ENCODE results near the gene S100A11. TPM values are rescaled to one million over a fixed set of nuclear protein-coding genes. Genes with fewer than 3 reads are reported as not detected.

S100A11 gene
- total RNA-seq, 1 experiment from 2014 or later: 474 TPM

- TF ChIP-seq, protein P1, sequence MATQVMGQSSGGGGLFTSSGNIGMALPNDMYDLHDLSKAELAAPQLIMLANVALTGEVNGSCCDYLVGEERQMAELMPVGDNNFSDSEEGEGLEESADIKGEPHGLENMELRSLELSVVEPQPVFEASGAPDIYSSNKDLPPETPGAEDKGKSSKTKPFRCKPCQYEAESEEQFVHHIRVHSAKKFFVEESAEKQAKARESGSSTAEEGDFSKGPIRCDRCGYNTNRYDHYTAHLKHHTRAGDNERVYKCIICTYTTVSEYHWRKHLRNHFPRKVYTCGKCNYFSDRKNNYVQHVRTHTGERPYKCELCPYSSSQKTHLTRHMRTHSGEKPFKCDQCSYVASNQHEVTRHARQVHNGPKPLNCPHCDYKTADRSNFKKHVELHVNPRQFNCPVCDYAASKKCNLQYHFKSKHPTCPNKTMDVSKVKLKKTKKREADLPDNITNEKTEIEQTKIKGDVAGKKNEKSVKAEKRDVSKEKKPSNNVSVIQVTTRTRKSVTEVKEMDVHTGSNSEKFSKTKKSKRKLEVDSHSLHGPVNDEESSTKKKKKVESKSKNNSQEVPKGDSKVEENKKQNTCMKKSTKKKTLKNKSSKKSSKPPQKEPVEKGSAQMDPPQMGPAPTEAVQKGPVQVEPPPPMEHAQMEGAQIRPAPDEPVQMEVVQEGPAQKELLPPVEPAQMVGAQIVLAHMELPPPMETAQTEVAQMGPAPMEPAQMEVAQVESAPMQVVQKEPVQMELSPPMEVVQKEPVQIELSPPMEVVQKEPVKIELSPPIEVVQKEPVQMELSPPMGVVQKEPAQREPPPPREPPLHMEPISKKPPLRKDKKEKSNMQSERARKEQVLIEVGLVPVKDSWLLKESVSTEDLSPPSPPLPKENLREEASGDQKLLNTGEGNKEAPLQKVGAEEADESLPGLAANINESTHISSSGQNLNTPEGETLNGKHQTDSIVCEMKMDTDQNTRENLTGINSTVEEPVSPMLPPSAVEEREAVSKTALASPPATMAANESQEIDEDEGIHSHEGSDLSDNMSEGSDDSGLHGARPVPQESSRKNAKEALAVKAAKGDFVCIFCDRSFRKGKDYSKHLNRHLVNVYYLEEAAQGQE (IDR thresholded peaks at IDR 0.05; ENCODE audit: insufficient read depth in 1 of 2, low read depth in 2 of 2, low read length in 1 of 2): no peak
- no peak for TF ChIP-seq TCF7L2 (IDR thresholded peaks at IDR 0.05; ENCODE audit: low read depth, low read length)
- no peak for TF ChIP-seq POLR2AphosphoS5 (IDR thresholded peaks at IDR 0.05; ENCODE audit: low read depth, low read length)
- no peak for TF ChIP-seq SIN3A (IDR thresholded peaks at IDR 0.05; ENCODE audit: borderline replicate concordance, insufficient read depth, low read depth, low read length)
- TF ChIP-seq, protein P2, sequence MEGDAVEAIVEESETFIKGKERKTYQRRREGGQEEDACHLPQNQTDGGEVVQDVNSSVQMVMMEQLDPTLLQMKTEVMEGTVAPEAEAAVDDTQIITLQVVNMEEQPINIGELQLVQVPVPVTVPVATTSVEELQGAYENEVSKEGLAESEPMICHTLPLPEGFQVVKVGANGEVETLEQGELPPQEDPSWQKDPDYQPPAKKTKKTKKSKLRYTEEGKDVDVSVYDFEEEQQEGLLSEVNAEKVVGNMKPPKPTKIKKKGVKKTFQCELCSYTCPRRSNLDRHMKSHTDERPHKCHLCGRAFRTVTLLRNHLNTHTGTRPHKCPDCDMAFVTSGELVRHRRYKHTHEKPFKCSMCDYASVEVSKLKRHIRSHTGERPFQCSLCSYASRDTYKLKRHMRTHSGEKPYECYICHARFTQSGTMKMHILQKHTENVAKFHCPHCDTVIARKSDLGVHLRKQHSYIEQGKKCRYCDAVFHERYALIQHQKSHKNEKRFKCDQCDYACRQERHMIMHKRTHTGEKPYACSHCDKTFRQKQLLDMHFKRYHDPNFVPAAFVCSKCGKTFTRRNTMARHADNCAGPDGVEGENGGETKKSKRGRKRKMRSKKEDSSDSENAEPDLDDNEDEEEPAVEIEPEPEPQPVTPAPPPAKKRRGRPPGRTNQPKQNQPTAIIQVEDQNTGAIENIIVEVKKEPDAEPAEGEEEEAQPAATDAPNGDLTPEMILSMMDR (IDR thresholded peaks at IDR 0.05): no peak
- POLR2A ChIA-PET: interaction anchor here (0.5 to 2.0 kb wide), 3 partner anchors 17 to 1830 kb away, joined by 3 to 5 read pairs (median 3); no protein-coding TSS in a partner anchor
These were observed 51.5 kb downstream of the S100A11 start for GRCh38 chr1:151985270-151985669.

GRCh38 chr1:151984313-151984956, 52.4 kb downstream of the S100A11 start:
- ATAC-seq (no peak), DNase-seq (ENCODE audit: low read depth, low spot score) (no peak)
- TF ChIP-seq, protein P2 (IDR thresholded peaks at IDR 0.05): no peak
- TF ChIP-seq SIN3A (IDR thresholded peaks at IDR 0.05; ENCODE audit: borderline replicate concordance, insufficient read depth, low read depth, low read length) (no peak), POLR2AphosphoS5 (IDR thresholded peaks at IDR 0.05; ENCODE audit: low read depth, low read length) (no peak; the same call in 1 of the 2 replicates), TCF7L2 (IDR thresholded peaks at IDR 0.05; ENCODE audit: low read depth, low read length) (no peak)
- TF ChIP-seq, protein P1 (IDR thresholded peaks at IDR 0.05; ENCODE audit: insufficient read depth in 1 of 2, low read depth in 2 of 2, low read length in 1 of 2): no peak
- intact Hi-C loops (cut with micrococcal nuclease; ENCODE audit: unreplicated experiment) (no loop called here), in situ Hi-C loops (cut with HindIII; ENCODE audit: low pct_unique_long_range_greater_than_20kb, low sequenced_read_pairs) (no loop called here)
- Histone ChIP-seq H3K27ac (ENCODE audit: low read length) (peak overlapping the region; percentile 99), H3K4me1 (ENCODE audit: control insufficient read depth, insufficient read depth, low read length) (peaks cover 97% of the 10 kb centered on the region), H3K27me3 (ENCODE audit: control insufficient read depth, insufficient read depth, low read length) (no peaks in the 10 kb centered on the region), H3K36me3 (ENCODE audit: control insufficient read depth, insufficient read depth, low read length) (peaks cover 47% of the 10 kb centered on the region), H3K4me3 (ENCODE audit: low read depth in 2 of 2, low read length in 2 of 2) (no peak overlapping the region), H3K9me3 (ENCODE audit: control insufficient read depth, insufficient read depth, low read depth, low read length) (no peaks in the 10 kb centered on the region)
- ChIA-PET POLR2A (no interaction called here), CTCF (no interaction called here)
- no TSS peak for BruUV-seq (replicated peaks)

More at GRCh38 chr1:151985270-151985669, 51.5 kb downstream of the S100A11 start:
- ATAC-seq (no peak), DNase-seq (ENCODE audit: low read depth, low spot score) (no peak)
- no peaks in the 10 kb centered on the region for H3K9me3 ChIP-seq (ENCODE audit: control insufficient read depth, insufficient read depth, low read depth, low read length)
- no peaks in the 10 kb centered on the region for H3K27me3 ChIP-seq (ENCODE audit: control insufficient read depth, insufficient read depth, low read length)
- H3K27ac ChIP-seq (ENCODE audit: low read length): peak overlapping the region; percentile 99
- BruUV-seq (replicated peaks): no TSS peak
- CTCF ChIA-PET: no interaction called here
- intact Hi-C loops (cut with micrococcal nuclease; ENCODE audit: unreplicated experiment) (no loop called here), in situ Hi-C loops (cut with HindIII; ENCODE audit: low pct_unique_long_range_greater_than_20kb, low sequenced_read_pairs) (no loop called here)
- H3K4me3 ChIP-seq (ENCODE audit: low read depth in 2 of 2, low read length in 2 of 2): no peak overlapping the region
- H3K4me1 ChIP-seq (ENCODE audit: control insufficient read depth, insufficient read depth, low read length): peaks cover 98% of the 10 kb centered on the region
- H3K36me3 ChIP-seq (ENCODE audit: control insufficient read depth, insufficient read depth, low read length): peaks cover 50% of the 10 kb centered on the region
